Measurements from ENCODE around the gene UBASH3B.
"Not testable (repeated sequence)": the region's sequence is repeated elsewhere in the genome, so short reads cannot be mapped to it uniquely, and the experiment has no call there.

UBASH3B gene

GRCh38 chr11:122711831-122712381, 56.4 kb downstream of the UBASH3B start:
- peak; percentile 55 for DNase-seq

- DNase-seq: no peak
These were observed 58.5 kb downstream of the UBASH3B start for GRCh38 chr11:122714004-122714403.

- no peak for DNase-seq
These were observed 59.0 kb downstream of the UBASH3B start for GRCh38 chr11:122714484-122714883.

- DNase-seq: no peak
These were observed 60.3 kb downstream of the UBASH3B start for GRCh38 chr11:122715548-122716440.

- DNase-seq: no peak
These were observed 61.8 kb downstream of the UBASH3B start for GRCh38 chr11:122717264-122717867.

GRCh38 chr11:122720107-122720881, 64.8 kb downstream of the UBASH3B start:
- DNase-seq: no peak

- peak; percentile 69 for DNase-seq
These were observed 65.9 kb downstream of the UBASH3B start for GRCh38 chr11:122721201-122721963.

GRCh38 chr11:122721964-122722266, 66.4 kb downstream of the UBASH3B start:
- DNase-seq: peak; percentile 83

GRCh38 chr11:122723106-122723505, 67.6 kb downstream of the UBASH3B start:
- DNase-seq: no peak

GRCh38 chr11:122723576-122723975, 68.1 kb downstream of the UBASH3B start:
- DNase-seq: no peak

GRCh38 chr11:122724520-122724919, 69.0 kb downstream of the UBASH3B start:
- peak; percentile 72 for DNase-seq

GRCh38 chr11:122726028-122726427, 70.5 kb downstream of the UBASH3B start:
- DNase-seq: no peak

- peak; percentile 59 for DNase-seq
These were observed 71.8 kb downstream of the UBASH3B start for GRCh38 chr11:122727101-122727929.

- no peak for DNase-seq
These were observed 73.0 kb downstream of the UBASH3B start for GRCh38 chr11:122728561-122728960.

- no peak for DNase-seq
These were observed 73.6 kb downstream of the UBASH3B start for GRCh38 chr11:122729139-122729538.

GRCh38 chr11:122730694-122731093, 75.2 kb downstream of the UBASH3B start:
- not testable (repeated sequence) for DNase-seq

- DNase-seq: peak; percentile 71
These were observed 76.0 kb downstream of the UBASH3B start for GRCh38 chr11:122731500-122731913.

- DNase-seq: no peak
These were observed 77.1 kb downstream of the UBASH3B start for GRCh38 chr11:122732342-122733315.

GRCh38 chr11:122733318-122733717, 77.8 kb downstream of the UBASH3B start:
- DNase-seq: peak; percentile 63
